NCI-H1694 (cell line): ENCODE measurements around the gene IFT43.
A peak's percentile ranks its signal among the peaks of the same experiment; 100 is the strongest.

Experiments used
- DNase-seq: peaks from one replicate; lab custom pipeline; 2025; lab: John Stamatoyannopoulos, UW

The IFT43 gene

GRCh38 chr14:76015668-76016067 is 30.1 kb downstream of the IFT43 start:
- DNase-seq, result no peak

GRCh38 chr14:76019676-76020075 is 34.1 kb downstream of the IFT43 start:
- no peak for DNase-seq

- DNase-seq, result no peak
Observed at GRCh38 chr14:76022991-76023390, 37.4 kb downstream of the IFT43 start.

DNA sequence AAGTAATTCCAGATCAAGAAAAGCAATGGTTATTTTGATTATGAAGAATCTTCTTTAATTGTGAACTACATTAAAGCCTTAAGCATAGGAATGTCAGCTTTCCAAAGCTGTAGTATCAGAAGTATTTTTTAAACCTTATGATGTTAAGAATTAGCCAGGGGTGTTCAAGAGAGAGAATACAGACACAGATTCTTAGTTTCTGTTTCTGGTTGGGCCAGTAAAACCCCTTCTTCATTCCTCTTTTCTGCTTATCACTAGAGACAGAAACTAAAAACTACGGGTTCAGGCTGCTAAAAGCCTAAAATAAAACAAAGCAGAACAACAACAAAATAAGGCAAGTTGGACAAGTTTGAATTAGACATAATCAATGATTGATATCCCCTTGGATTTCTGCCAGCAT is 38.2 kb downstream of the IFT43 start:
- no peak for DNase-seq

DNA sequence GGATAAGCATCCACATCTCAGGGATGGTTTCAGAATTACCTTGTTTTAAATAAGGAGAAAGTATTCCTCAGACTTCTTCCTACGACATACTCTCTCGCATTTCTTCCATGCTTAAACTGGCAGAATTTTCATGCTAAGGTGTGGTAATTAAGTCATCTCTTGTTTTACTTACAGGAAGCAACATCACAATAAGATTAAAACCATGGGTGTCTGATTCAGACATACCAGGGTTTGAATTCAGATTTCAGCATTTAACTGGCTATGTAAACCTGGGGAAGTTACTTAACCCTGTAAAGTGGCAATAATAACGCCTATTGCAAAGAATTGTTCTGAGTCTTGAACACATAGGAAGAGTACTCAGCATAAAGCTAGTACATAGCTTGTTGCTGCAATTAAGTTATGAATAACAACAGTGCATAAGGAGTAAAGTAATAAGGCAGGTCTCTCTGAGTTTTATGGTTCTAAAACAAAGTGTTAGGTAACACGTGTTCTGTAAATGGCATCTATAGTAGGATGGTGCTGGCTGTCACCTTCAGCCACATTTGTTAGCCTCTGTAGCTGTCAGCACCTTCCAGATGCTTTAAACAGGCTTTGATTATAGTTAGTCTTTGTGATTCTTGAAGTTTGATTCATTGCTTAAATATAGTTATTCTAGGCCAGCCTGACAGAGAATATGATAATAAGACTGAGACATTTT is 38.8 kb downstream of the IFT43 start:
- DNase-seq, result no peak

DNA sequence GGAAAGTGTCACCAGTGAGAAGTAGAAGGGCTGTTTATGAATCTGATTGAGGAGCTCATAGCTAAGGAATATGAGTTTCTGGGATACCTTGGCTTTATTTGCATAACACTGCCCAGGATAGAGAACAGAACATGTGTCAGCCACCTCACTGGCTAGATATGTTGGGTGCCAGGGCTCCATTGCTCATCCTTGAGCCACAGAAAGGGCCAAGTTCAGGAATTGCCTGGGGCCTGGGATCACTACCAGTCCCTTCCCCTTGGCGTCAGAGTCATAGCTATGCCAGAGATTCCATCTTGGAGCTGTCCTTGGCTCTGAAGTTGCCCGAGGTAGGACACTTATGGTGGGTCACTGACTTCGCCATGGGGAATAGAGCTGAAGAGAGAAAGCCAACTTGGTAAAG is 49.0 kb downstream of the IFT43 start:
- DNase-seq, result no peak

DNA sequence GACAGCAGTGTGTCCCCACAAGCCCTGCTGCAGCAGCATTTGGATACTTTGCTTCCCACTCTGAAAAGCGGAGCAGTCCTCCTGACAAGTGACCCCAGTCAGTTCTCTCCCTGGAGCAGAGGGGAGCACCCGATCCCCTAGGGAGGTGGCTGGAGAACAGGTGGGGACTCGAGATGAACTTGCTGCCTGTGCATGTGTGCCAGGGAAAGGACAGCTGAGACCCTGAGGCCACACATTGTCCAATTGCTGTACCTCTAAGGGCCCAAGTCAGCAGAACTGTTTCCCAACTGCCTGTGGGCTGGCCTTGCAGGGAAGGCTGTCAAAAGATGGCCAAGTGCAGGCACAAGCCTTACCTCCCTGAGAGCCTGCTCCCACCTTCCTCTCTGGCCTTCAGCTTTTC is 55.1 kb downstream of the IFT43 start:
- DNase-seq, result no peak

GRCh38 chr14:76045773-76046172 is 60.2 kb downstream of the IFT43 start:
- no peak for DNase-seq

DNA sequence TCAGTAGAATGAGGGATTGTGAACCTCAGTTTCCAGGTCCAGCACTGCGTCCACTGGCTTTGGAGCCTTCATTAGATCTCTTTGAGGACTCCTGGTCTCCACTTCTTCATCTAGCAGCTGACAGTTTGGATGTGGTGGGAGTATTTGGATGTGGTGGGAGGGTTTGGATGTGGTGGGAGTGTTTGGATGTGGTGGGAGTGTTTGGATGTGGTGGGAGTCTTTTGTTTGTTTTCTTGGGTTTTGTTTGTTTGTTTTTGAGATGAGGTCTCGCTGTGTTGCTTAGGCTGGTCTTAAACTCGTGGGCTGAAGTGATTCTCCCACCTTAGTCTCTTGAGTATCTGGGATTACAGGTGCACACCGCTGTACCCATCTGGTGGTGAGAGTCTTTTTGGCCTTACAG is 64.7 kb downstream of the IFT43 start:
- no peak for DNase-seq

DNA sequence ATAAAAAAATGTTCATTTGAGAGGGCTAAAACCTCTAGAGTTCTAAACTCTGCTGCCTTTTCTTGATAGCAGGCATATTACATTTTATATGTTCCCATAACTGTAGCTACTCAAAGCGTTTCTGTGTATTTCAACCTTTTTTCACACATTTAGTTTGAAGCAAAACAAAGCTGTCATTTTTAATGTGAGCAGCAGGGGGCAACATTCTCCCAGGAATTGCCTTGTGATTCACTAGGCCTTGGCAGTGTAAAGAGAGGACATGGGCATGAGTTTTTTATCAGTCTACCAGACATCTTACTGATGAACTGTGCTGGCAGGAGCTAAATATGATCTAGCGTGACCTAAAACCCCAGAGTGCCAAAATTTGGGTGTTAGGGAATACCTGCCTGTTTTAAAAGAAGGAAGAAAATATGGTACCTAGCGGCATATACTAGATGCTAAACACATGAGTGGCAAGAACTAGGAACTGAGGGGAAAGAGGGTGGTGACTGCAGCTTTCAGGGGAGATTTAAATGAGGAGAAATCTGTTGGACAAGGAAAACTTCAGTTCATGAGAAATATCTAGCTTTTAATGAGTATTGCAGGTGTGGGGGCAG is 65.3 kb downstream of the IFT43 start:
- DNase-seq, result peak; percentile 97

- no peak for DNase-seq
Observed at GRCh38 chr14:76051717-76052465, 66.3 kb downstream of the IFT43 start.

GRCh38 chr14:76053572-76054355 is 68.2 kb downstream of the IFT43 start:
- DNase-seq, result no peak

DNA sequence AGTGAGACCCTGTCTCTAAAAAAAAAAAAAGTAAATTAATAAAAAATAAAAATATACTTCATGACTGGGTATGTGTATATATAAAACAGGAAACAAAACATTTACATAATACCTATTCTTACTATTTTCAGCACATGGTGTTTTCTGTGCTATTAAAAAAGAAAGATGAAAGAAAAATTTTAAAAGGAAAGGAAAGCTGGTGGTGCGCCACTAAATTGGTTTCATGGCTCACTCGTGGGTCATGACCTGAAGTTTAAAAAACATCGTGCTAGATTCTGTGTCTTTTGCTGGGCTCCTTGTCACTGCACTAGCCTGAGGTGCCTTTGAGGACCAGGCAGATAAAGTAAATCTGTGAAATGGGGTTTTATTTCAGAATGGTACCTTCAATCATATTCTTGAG is 69.8 kb downstream of the IFT43 start:
- no peak for DNase-seq

DNA sequence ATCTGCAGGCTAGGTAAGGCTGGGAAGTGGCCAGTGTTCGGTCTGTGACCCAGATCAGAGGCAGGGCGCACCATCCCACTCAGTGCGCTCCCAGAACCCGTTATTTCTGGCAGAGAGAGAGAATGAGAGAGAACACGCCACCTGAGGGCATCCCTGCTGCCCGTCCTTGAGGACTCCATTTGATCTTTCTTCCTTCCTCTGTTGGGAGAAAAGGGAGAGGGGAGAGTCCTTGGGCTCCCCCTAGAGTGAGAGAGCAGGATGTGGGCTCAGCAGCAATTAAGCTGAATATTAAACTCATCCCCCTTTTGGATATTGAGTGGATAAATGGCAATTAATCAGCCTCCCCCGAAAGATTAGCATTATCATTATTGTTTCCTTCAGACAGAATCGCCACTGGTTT is 70.6 kb downstream of the IFT43 start:
- DNase-seq, result peak; percentile 31

GRCh38 chr14:76057914-76058313 is 72.4 kb downstream of the IFT43 start:
- no peak for DNase-seq

DNA sequence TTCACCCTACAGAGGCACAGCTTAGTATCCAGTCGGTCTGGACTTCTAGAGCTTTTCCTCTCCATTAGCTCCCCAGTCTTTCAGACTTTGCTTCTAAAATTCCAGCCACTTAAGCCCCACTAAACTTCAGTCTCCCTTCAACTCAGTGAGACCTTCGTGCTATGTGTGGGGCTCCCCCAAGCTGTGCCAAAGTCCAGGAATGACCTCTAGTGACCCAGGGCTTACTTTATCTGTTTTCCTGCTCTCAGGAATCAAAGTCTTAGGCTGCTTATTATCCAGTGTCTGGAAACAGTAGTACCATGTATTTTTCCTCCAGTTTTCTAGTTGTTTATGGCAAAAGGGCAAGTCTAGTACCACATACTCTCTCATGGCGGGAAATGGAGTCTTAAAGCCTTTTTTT is 77.8 kb downstream of the IFT43 start:
- no peak for DNase-seq

- DNase-seq, result no peak
Observed at GRCh38 chr14:76065519-76065918, 80.0 kb downstream of the IFT43 start.

DNA sequence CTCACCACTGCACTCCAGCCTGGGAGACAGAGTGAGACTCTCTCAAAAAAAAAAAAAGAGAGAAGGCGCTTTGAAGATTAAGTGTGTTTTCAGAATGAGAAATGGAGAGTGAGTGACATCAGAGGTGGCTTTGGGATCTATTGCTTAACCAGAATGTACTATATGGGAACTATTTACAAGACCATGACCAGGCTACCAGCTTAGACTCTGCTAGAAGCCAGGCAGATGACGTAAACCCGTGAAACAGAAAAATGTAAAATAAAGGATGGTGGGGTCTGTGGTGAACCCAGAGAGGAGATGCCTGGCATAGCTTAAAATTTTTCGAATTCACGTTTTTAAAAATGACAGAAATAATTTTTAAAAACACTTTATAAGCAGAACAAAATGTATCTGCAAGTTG is 82.0 kb downstream of the IFT43 start:
- no peak for DNase-seq

- DNase-seq, result no peak
Observed at GRCh38 chr14:76073717-76074116, 88.2 kb downstream of the IFT43 start.

GRCh38 chr14:76077340-76077739 is 91.8 kb downstream of the IFT43 start:
- no peak for DNase-seq

GRCh38 chr14:76078501-76078900 is 92.9 kb downstream of the IFT43 start:
- no peak for DNase-seq

- no peak for DNase-seq
Observed at GRCh38 chr14:76080025-76080424, 94.5 kb downstream of the IFT43 start.

DNA sequence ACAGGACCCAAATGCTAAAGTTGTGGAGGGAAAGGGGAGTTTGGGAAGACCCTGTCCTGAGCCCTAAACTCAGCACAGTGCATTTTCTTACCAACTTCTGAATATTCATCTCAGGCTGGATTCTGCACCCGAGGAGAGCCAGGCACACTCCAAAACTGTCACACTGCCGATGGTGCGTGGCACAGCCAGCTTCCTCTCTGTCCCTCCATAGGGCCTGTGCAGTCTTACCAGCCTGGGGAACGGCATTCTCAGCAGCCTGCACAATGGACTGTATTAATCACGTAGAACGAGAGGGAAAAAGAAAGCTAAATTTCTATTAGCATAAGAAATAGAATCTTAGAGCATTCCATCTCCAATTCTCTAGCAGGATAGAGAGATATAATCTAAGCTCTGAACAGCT is 94.9 kb downstream of the IFT43 start:
- no peak for DNase-seq
